H1 (cell line): ENCODE results near the gene GALP. TPM values are rescaled to one million over a fixed set of nuclear protein-coding genes. Genes with fewer than 3 reads are reported as not detected.

ENCODE experiments used
- CEBPB ChIP-seq: IDR thresholded peaks from 2 replicates; pipeline ENCODE4 v1.6.1; 2012; ENCODE audit warnings: low read depth, low read length
- CTCF ChIP-seq, 3 experiments: IDR thresholded peaks; 1 replicate in 2 of 3; 2 replicates in 1 of 3; pipeline versions ENCODE4 v1.5.1 to v1.6.1; 2011; ENCODE audit warnings: low read length in 3 of 3, mild to moderate bottlenecking in 3 of 3, inconsistent platforms in 2 of 3, low read depth in 1 of 3, moderate library complexity in 1 of 3; ENCODE audit not compliant: insufficient read depth in 1 of 3; ENCODE audit errors: control extremely low read depth in 1 of 3
- E2F6 ChIP-seq: IDR thresholded peaks from 2 replicates; pipeline ENCODE4 v1.6.1; 2012; ENCODE audit warnings: inconsistent platforms
- KDM5A ChIP-seq: fragments of 200-600 bp; IDR thresholded peaks from 2 replicates; pipeline ENCODE4 v1.7.1; 2012; ENCODE audit warnings: mild to moderate bottlenecking, low read length, inconsistent platforms, mixed read lengths
- SAP30 ChIP-seq: fragments of 300-600 bp; sonication (generic); IDR thresholded peaks from 2 replicates; pipeline ENCODE4 v1.7.1; 2012; ENCODE audit warnings: low read length, moderate library complexity, mild to moderate bottlenecking, inconsistent platforms; ENCODE audit not compliant: insufficient read depth, insufficient replicate concordance
- SIN3A ChIP-seq, 2 experiments: IDR thresholded peaks in 1 of 2; conservative IDR thresholded peaks in 1 of 2; 2 replicates each; pipeline ENCODE4 v1.6.1; 2011 to 2012; ENCODE audit warnings: low read length in 2 of 2, improper control_type of control experiment in 1 of 2, low read depth in 1 of 2, mild to moderate bottlenecking in 1 of 2
- polyA plus RNA-seq, 7 experiments: library from polyadenylated mRNA; depleted of rRNA in 3 of 7; stranded (reverse) in 5 of 7; unstranded in 2 of 7; fragments of >200 nt in 5 of 7; fragments of 200-250 nt in 2 of 7; gene quantifications; 1 replicate in 5 of 7; 2 replicates in 1 of 7; 4 replicates in 1 of 7; pipeline versions ENCODE4 v1.2.1 to v1.2.3, GENCODE V29; 2011 to 2013; ENCODE audit warnings: missing spikeins in 2 of 7, mixed read lengths in 2 of 7
- total RNA-seq: library from RNA; stranded (reverse); fragmentation: NEBNext Ultra II Directional; extraction: Animal tissue kit (Norgen Biotek cat#: 25700); gene quantifications from 2 replicates; pipeline ENCODE4 v1.2.1, GENCODE V29; 2021

The GALP gene
- total and polyA plus RNA-seq, 2 of the 8 experiments (the other 6 are each of a cell fraction or from before 2014, with no cell fraction given): 0.14 TPM; not detected in 1

GRCh38 chr19:56150358-56150757 is 25.4 kb upstream of the GALP start (continued):
- TF ChIP-seq CTCF (IDR thresholded peaks at IDR 0.05; ENCODE audit: control extremely low read depth in 1 of 3, insufficient read depth in 1 of 3, low read depth in 1 of 3, low read length in 3 of 3): no peak
- TF ChIP-seq SAP30: no peak
- TF ChIP-seq KDM5A: no peak
- TF ChIP-seq E2F6: no peak
- TF ChIP-seq SIN3A (conservative IDR thresholded peaks at IDR 0.05 in 1 of 2, IDR thresholded peaks at IDR 0.05 in 1 of 2; ENCODE audit: low read depth in 1 of 2, low read length in 2 of 2): no peak
- no peak for TF ChIP-seq CEBPB
